HUDEP-2 (cell line): ENCODE data around the gene BAG5.
"Not testable (repeated sequence)": the region's sequence is repeated elsewhere in the genome, so short reads cannot be mapped to it uniquely, and the experiment has no call there.

Source experiments
- DNase-seq, 76 experiments: peaks; one replicate each; lab custom pipeline; 2025; ENCODE audit not compliant: unreplicated experiment in 76 of 76; lab: John Stamatoyannopoulos, UW

BAG5 gene

GRCh38 chr14:103562429-103563225 is at the start of gene BAG5, which contains the start of gene COA8:
TSS of gene BAG5 (minus strand) at chr14:103562657. CDS start at chr14:103561164, 1,493 bp downstream.
TSS of gene COA8 (plus strand) at chr14:103562960. CDS start at chr14:103563002, 42 bp downstream.
- DNase-seq: peak in 71 of 76 experiments; percentile 9 to 93 (median 72)

GRCh38 chr14:103611215-103611614 is 48.8 kb upstream of the BAG5 start:
- DNase-seq: no peak

- not testable (repeated sequence) for DNase-seq
These were observed 46.6 kb upstream of the BAG5 start for GRCh38 chr14:103609081-103609480.

GRCh38 chr14:103607822-103608221 is 45.4 kb upstream of the BAG5 start:
- DNase-seq: no peak

GRCh38 chr14:103606963-103607668 is 44.7 kb upstream of the BAG5 start:
- DNase-seq: peak in 16 of 76 experiments; percentile 3 to 31 (median 18)

GRCh38 chr14:103604620-103605019 is 42.2 kb upstream of the BAG5 start:
- DNase-seq: no peak

GRCh38 chr14:103600503-103600902 is 38.0 kb upstream of the BAG5 start:
- DNase-seq: no peak

- DNase-seq: no peak
These were observed 35.3 kb upstream of the BAG5 start for GRCh38 chr14:103597623-103598377.

- DNase-seq: no peak
These were observed 31.8 kb upstream of the BAG5 start for GRCh38 chr14:103594265-103594664.

GRCh38 chr14:103593577-103593976 is 31.1 kb upstream of the BAG5 start:
- DNase-seq: no peak

GRCh38 chr14:103584326-103584915 is 22.0 kb upstream of the BAG5 start:
- DNase-seq: no peak

GRCh38 chr14:103581954-103582703 is 19.7 kb upstream of the BAG5 start:
- no peak for DNase-seq

- no peak for DNase-seq
These were observed 18.7 kb upstream of the BAG5 start for GRCh38 chr14:103581206-103581605.

GRCh38 chr14:103578401-103579075 is 16.1 kb upstream of the BAG5 start:
- no peak for DNase-seq

GRCh38 chr14:103576371-103577024 is 14.0 kb upstream of the BAG5 start:
- DNase-seq: peak in 7 of 76 experiments; percentile 5 to 23 (median 8)

- DNase-seq: no peak
These were observed 12.3 kb upstream of the BAG5 start for GRCh38 chr14:103574707-103575285.

- no peak for DNase-seq
These were observed 11.6 kb upstream of the BAG5 start for GRCh38 chr14:103574104-103574503.

- DNase-seq: no peak
These were observed 7.0 kb upstream of the BAG5 start for GRCh38 chr14:103569408-103569807.

- no peak for DNase-seq
These were observed 6.5 kb upstream of the BAG5 start for GRCh38 chr14:103568952-103569351.
